ENCODE results near the gene RCAN2.

Gene RCAN2

GRCh38 chr6:46246727-46247126 lies 244.5 kb downstream of the RCAN2 start:
- H3K27ac ChIP-seq (ENCODE audit: low read depth, low read length): no peak overlapping the region
- no peaks in the 10 kb centered on the region for H3K9me3 ChIP-seq (ENCODE audit: control insufficient read depth, insufficient read depth, low read depth, low read length)
- H3K4me3 ChIP-seq (ENCODE audit: low read depth, low read length): no peak overlapping the region
- H3K36me3 ChIP-seq (ENCODE audit: control insufficient read depth, insufficient read depth, low read length): no peaks in the 10 kb centered on the region
- no peaks in the 10 kb centered on the region for H3K27me3 ChIP-seq (ENCODE audit: control insufficient read depth, insufficient read depth, low read length)
- no peaks in the 10 kb centered on the region for H3K4me1 ChIP-seq (ENCODE audit: control insufficient read depth, insufficient read depth, low read length)
- H3K9ac ChIP-seq (ENCODE audit: low read length): no peak overlapping the region

GRCh38 chr6:46246081-46246480 lies 245.2 kb downstream of the RCAN2 start:
- H3K4me1 ChIP-seq (ENCODE audit: control insufficient read depth, insufficient read depth, low read length): no peaks in the 10 kb centered on the region

GRCh38 chr6:46244670-46245069 lies 246.6 kb downstream of the RCAN2 start:
- Histone ChIP-seq H3K4me3 (ENCODE audit: low read depth, low read length) (no peak overlapping the region), H3K9ac (ENCODE audit: low read length) (no peak overlapping the region), H3K4me1 (ENCODE audit: control insufficient read depth, insufficient read depth, low read length) (no peaks in the 10 kb centered on the region), H3K27ac (ENCODE audit: low read depth, low read length) (no peak overlapping the region), H3K27me3 (ENCODE audit: control insufficient read depth, insufficient read depth, low read length) (no peaks in the 10 kb centered on the region), H3K9me3 (ENCODE audit: control insufficient read depth, insufficient read depth, low read depth, low read length) (no peaks in the 10 kb centered on the region), H3K36me3 (ENCODE audit: control insufficient read depth, insufficient read depth, low read length) (no peaks in the 10 kb centered on the region)

More at GRCh38 chr6:46246081-46246480, 245.2 kb downstream of the RCAN2 start:
- Histone ChIP-seq H3K9me3 (ENCODE audit: control insufficient read depth, insufficient read depth, low read depth, low read length) (no peaks in the 10 kb centered on the region), H3K36me3 (ENCODE audit: control insufficient read depth, insufficient read depth, low read length) (no peaks in the 10 kb centered on the region), H3K9ac (ENCODE audit: low read length) (no peak overlapping the region), H3K27ac (ENCODE audit: low read depth, low read length) (no peak overlapping the region), H3K27me3 (ENCODE audit: control insufficient read depth, insufficient read depth, low read length) (no peaks in the 10 kb centered on the region), H3K4me3 (ENCODE audit: low read depth, low read length) (no peak overlapping the region)

- Histone ChIP-seq H3K9me3 (ENCODE audit: control insufficient read depth, insufficient read depth, low read depth, low read length) (no peaks in the 10 kb centered on the region), H3K27me3 (ENCODE audit: control insufficient read depth, insufficient read depth, low read length) (no peaks in the 10 kb centered on the region), H3K27ac (ENCODE audit: low read depth, low read length) (no peak overlapping the region), H3K36me3 (ENCODE audit: control insufficient read depth, insufficient read depth, low read length) (no peaks in the 10 kb centered on the region), H3K4me3 (ENCODE audit: low read depth, low read length) (no peak overlapping the region), H3K4me1 (ENCODE audit: control insufficient read depth, insufficient read depth, low read length) (no peaks in the 10 kb centered on the region), H3K9ac (ENCODE audit: low read length) (no peak overlapping the region)
Observed at GRCh38 chr6:46243754-46244153, 247.5 kb downstream of the RCAN2 start.

- Histone ChIP-seq H3K9me3 (ENCODE audit: control insufficient read depth, insufficient read depth, low read depth, low read length) (no peaks in the 10 kb centered on the region), H3K4me3 (ENCODE audit: low read depth, low read length) (no peak overlapping the region), H3K27me3 (ENCODE audit: control insufficient read depth, insufficient read depth, low read length) (no peaks in the 10 kb centered on the region), H3K4me1 (ENCODE audit: control insufficient read depth, insufficient read depth, low read length) (no peaks in the 10 kb centered on the region), H3K36me3 (ENCODE audit: control insufficient read depth, insufficient read depth, low read length) (no peaks in the 10 kb centered on the region), H3K27ac (ENCODE audit: low read depth, low read length) (no peak overlapping the region), H3K9ac (ENCODE audit: low read length) (no peak overlapping the region)
Observed at GRCh38 chr6:46242921-46243320, 248.3 kb downstream of the RCAN2 start.

GRCh38 chr6:46240866-46241565 lies 250.2 kb downstream of the RCAN2 start:
- Histone ChIP-seq H3K27me3 (ENCODE audit: control insufficient read depth, insufficient read depth, low read length) (no peaks in the 10 kb centered on the region), H3K27ac (ENCODE audit: low read depth, low read length) (no peak overlapping the region), H3K9ac (ENCODE audit: low read length) (no peak overlapping the region), H3K4me3 (ENCODE audit: low read depth, low read length) (no peak overlapping the region), H3K4me1 (ENCODE audit: control insufficient read depth, insufficient read depth, low read length) (no peaks in the 10 kb centered on the region), H3K36me3 (ENCODE audit: control insufficient read depth, insufficient read depth, low read length) (no peaks in the 10 kb centered on the region), H3K9me3 (ENCODE audit: control insufficient read depth, insufficient read depth, low read depth, low read length) (no peaks in the 10 kb centered on the region)

GRCh38 chr6:46236752-46237151 lies 254.5 kb downstream of the RCAN2 start:
- Histone ChIP-seq H3K27ac (ENCODE audit: low read depth, low read length) (no peak overlapping the region), H3K4me3 (ENCODE audit: low read depth, low read length) (no peak overlapping the region), H3K9me3 (ENCODE audit: control insufficient read depth, insufficient read depth, low read depth, low read length) (no peaks in the 10 kb centered on the region), H3K36me3 (ENCODE audit: control insufficient read depth, insufficient read depth, low read length) (no peaks in the 10 kb centered on the region), H3K4me1 (ENCODE audit: control insufficient read depth, insufficient read depth, low read length) (no peaks in the 10 kb centered on the region), H3K27me3 (ENCODE audit: control insufficient read depth, insufficient read depth, low read length) (no peaks in the 10 kb centered on the region), H3K9ac (ENCODE audit: low read length) (no peak overlapping the region)

GRCh38 chr6:46235242-46235641 lies 256.0 kb downstream of the RCAN2 start:
- no peaks in the 10 kb centered on the region for H3K4me1 ChIP-seq (ENCODE audit: control insufficient read depth, insufficient read depth, low read length)
- no peaks in the 10 kb centered on the region for H3K27me3 ChIP-seq (ENCODE audit: control insufficient read depth, insufficient read depth, low read length)
- no peak overlapping the region for H3K9ac ChIP-seq (ENCODE audit: low read length)

GRCh38 chr6:46234700-46235099 lies 256.5 kb downstream of the RCAN2 start:
- Histone ChIP-seq H3K9ac (ENCODE audit: low read length) (no peak overlapping the region), H3K4me1 (ENCODE audit: control insufficient read depth, insufficient read depth, low read length) (no peaks in the 10 kb centered on the region), H3K36me3 (ENCODE audit: control insufficient read depth, insufficient read depth, low read length) (no peaks in the 10 kb centered on the region), H3K27ac (ENCODE audit: low read depth, low read length) (no peak overlapping the region), H3K9me3 (ENCODE audit: control insufficient read depth, insufficient read depth, low read depth, low read length) (peaks cover 13% of the 10 kb centered on the region), H3K4me3 (ENCODE audit: low read depth, low read length) (no peak overlapping the region), H3K27me3 (ENCODE audit: control insufficient read depth, insufficient read depth, low read length) (no peaks in the 10 kb centered on the region)

More at GRCh38 chr6:46235242-46235641, 256.0 kb downstream of the RCAN2 start:
- H3K4me3 ChIP-seq (ENCODE audit: low read depth, low read length): no peak overlapping the region
- H3K27ac ChIP-seq (ENCODE audit: low read depth, low read length): no peak overlapping the region
- no peaks in the 10 kb centered on the region for H3K36me3 ChIP-seq (ENCODE audit: control insufficient read depth, insufficient read depth, low read length)
- H3K9me3 ChIP-seq (ENCODE audit: control insufficient read depth, insufficient read depth, low read depth, low read length): peaks cover 9% of the 10 kb centered on the region

- Histone ChIP-seq H3K27me3 (ENCODE audit: control insufficient read depth, insufficient read depth, low read length) (no peaks in the 10 kb centered on the region), H3K4me3 (ENCODE audit: low read depth, low read length) (no peak overlapping the region), H3K36me3 (ENCODE audit: control insufficient read depth, insufficient read depth, low read length) (no peaks in the 10 kb centered on the region), H3K9me3 (ENCODE audit: control insufficient read depth, insufficient read depth, low read depth, low read length) (peaks cover 13% of the 10 kb centered on the region), H3K27ac (ENCODE audit: low read depth, low read length) (no peak overlapping the region), H3K9ac (ENCODE audit: low read length) (no peak overlapping the region), H3K4me1 (ENCODE audit: control insufficient read depth, insufficient read depth, low read length) (no peaks in the 10 kb centered on the region)
Observed at GRCh38 chr6:46234156-46234556, 257.1 kb downstream of the RCAN2 start.

- Histone ChIP-seq H3K36me3 (ENCODE audit: control insufficient read depth, insufficient read depth, low read length) (no peaks in the 10 kb centered on the region), H3K4me3 (ENCODE audit: low read depth, low read length) (no peak overlapping the region), H3K4me1 (ENCODE audit: control insufficient read depth, insufficient read depth, low read length) (no peaks in the 10 kb centered on the region), H3K9me3 (ENCODE audit: control insufficient read depth, insufficient read depth, low read depth, low read length) (peaks cover 13% of the 10 kb centered on the region), H3K27ac (ENCODE audit: low read depth, low read length) (no peak overlapping the region), H3K27me3 (ENCODE audit: control insufficient read depth, insufficient read depth, low read length) (no peaks in the 10 kb centered on the region), H3K9ac (ENCODE audit: low read length) (no peak overlapping the region)
Observed at GRCh38 chr6:46233129-46233528, 258.1 kb downstream of the RCAN2 start.
